ENCODE measurements around the gene PFN1.

PFN1 gene

GRCh38 chr17:4982305-4982704 is 34.0 kb upstream of the PFN1 start:
- TF ChIP-seq CTCF (IDR thresholded peaks at IDR 0.05; ENCODE audit: borderline replicate concordance, insufficient read depth, low read depth, low read length) = no peak

GRCh38 chr17:4980644-4981216 is 32.4 kb upstream of the PFN1 start:
- peak; percentile 59 for TF ChIP-seq CTCF (IDR thresholded peaks at IDR 0.05; ENCODE audit: borderline replicate concordance, insufficient read depth, low read depth, low read length)
- no peak overlapping the region for H3K4me3 ChIP-seq (ENCODE audit: low read depth, low read length)

More at GRCh38 chr17:4982305-4982704, 34.0 kb upstream of the PFN1 start:
- no peak overlapping the region for H3K4me3 ChIP-seq (ENCODE audit: low read depth, low read length)

- TF ChIP-seq CTCF (IDR thresholded peaks at IDR 0.05; ENCODE audit: borderline replicate concordance, insufficient read depth, low read depth, low read length) = no peak
- H3K4me3 ChIP-seq (ENCODE audit: low read depth, low read length) = no peak overlapping the region
Measured at GRCh38 chr17:4978726-4979125, 30.4 kb upstream of the PFN1 start.

- no peak for TF ChIP-seq CTCF (IDR thresholded peaks at IDR 0.05; ENCODE audit: borderline replicate concordance, insufficient read depth, low read depth, low read length)
- no peak overlapping the region for H3K4me3 ChIP-seq (ENCODE audit: low read depth, low read length)
Measured at GRCh38 chr17:4974115-4974670, 25.9 kb upstream of the PFN1 start.

GRCh38 chr17:4973256-4974114 is 25.2 kb upstream of the PFN1 start:
- H3K4me3 ChIP-seq (ENCODE audit: low read depth, low read length) = no peak overlapping the region
- TF ChIP-seq CTCF (IDR thresholded peaks at IDR 0.05; ENCODE audit: borderline replicate concordance, insufficient read depth, low read depth, low read length) = no peak

- no peak for TF ChIP-seq CTCF (IDR thresholded peaks at IDR 0.05; ENCODE audit: borderline replicate concordance, insufficient read depth, low read depth, low read length)
- no peak overlapping the region for H3K4me3 ChIP-seq (ENCODE audit: low read depth, low read length)
Measured at GRCh38 chr17:4972752-4973151, 24.4 kb upstream of the PFN1 start.

Measured in GM12875 (cell line).